Loucy (cell line): Measurements from ENCODE around the gene FREM2.

ENCODE experiments used
- H2AFZ ChIP-seq: fragments of 200-600 bp; sonication (generic); 2 replicates; pipeline ENCODE4 v1.6.0; 2016; ENCODE audit warnings: antibody characterized with exemption, mild to moderate bottlenecking, low read length, moderate library complexity
- H3F3A ChIP-seq: fragments of 200-600 bp; 2 replicates; pipeline ENCODE4 v1.6.0; 2016; ENCODE audit warnings: antibody characterized with exemption, low read depth, mild to moderate bottlenecking
- H3K27me3 ChIP-seq: fragments of 200-600 bp; sonication (generic); 2 replicates; pipeline ENCODE4 v1.6.1; 2014; ENCODE audit warnings: low read length, mild to moderate bottlenecking; ENCODE audit not compliant: insufficient read depth, poor library complexity, severe bottlenecking
- H3K36me3 ChIP-seq: fragments of 200-600 bp; sonication (generic); 2 replicates; pipeline ENCODE4 v1.6.1; 2016; ENCODE audit warnings: low read length; ENCODE audit not compliant: insufficient read depth
- H3K4me1 ChIP-seq: fragments of 200-600 bp; sonication (generic); 2 replicates; pipeline ENCODE4 v1.5.1; 2014; ENCODE audit warnings: low read length, mild to moderate bottlenecking; ENCODE audit not compliant: insufficient read depth, poor library complexity, severe bottlenecking
- H3K4me2 ChIP-seq: fragments of 200-600 bp; sonication (generic); 2 replicates; pipeline ENCODE4 v1.6.0; 2014; ENCODE audit warnings: antibody characterized with exemption, low read length, low read depth, mild to moderate bottlenecking; ENCODE audit not compliant: poor library complexity, severe bottlenecking
- H3K4me3 ChIP-seq: fragments of 200-600 bp; sonication (generic); 2 replicates; pipeline ENCODE4 v1.5.1; 2014; ENCODE audit warnings: low read length, mild to moderate bottlenecking, mixed read lengths; ENCODE audit not compliant: poor library complexity, severe bottlenecking
- H3K79me2 ChIP-seq: fragments of 200-600 bp; sonication (generic); 2 replicates; pipeline ENCODE4 v1.6.1; 2014; ENCODE audit warnings: low read length; ENCODE audit not compliant: insufficient read depth
- H3K9ac ChIP-seq: fragments of 200-600 bp; sonication (generic); 2 replicates; pipeline ENCODE4 v1.6.0; 2014; ENCODE audit warnings: mild to moderate bottlenecking, low read depth, low read length, moderate library complexity; ENCODE audit not compliant: poor library complexity, severe bottlenecking
- H3K9me2 ChIP-seq: fragments of 200-600 bp; sonication (generic); replicated peaks from 2 replicates; pipeline ENCODE4 v1.6.1; 2016; ENCODE audit warnings: low read depth, low read length, mixed read lengths
- H3K9me3 ChIP-seq: fragments of 200-600 bp; sonication (generic); 2 replicates; pipeline ENCODE4 v1.6.1; 2014; ENCODE audit warnings: mild to moderate bottlenecking, antibody characterized with exemption, low read length, low read depth; ENCODE audit not compliant: insufficient read depth
- H4K20me1 ChIP-seq: fragments of 200-600 bp; sonication (generic); 2 replicates; pipeline ENCODE4 v1.6.0; 2014; ENCODE audit warnings: antibody characterized with exemption, low read length, mild to moderate bottlenecking; ENCODE audit not compliant: insufficient read depth, poor library complexity, severe bottlenecking
- CTCF ChIP-seq: fragments of 200-600 bp; sonication (generic); conservative IDR thresholded peaks from 2 replicates; pipeline ENCODE4 v1.5.1; 2014; ENCODE audit warnings: mild to moderate bottlenecking, antibody characterized with exemption, low read length
- EZH2phosphoT487 ChIP-seq: fragments of 200-600 bp; IDR thresholded peaks from 2 replicates; pipeline ENCODE4 v1.6.1; 2018; ENCODE audit warnings: antibody characterized with exemption, mild to moderate bottlenecking, moderate library complexity, borderline replicate concordance

The FREM2 gene

GRCh38 chr13:38686577-38687245, at the start of gene FREM2:
Gene FREM2, plus strand, starts transcription at chr13:38687077. Its CDS starts 268 bp downstream, at chr13:38687345.
- no peaks in the 10 kb centered on the region for H3K79me2 ChIP-seq
- H4K20me1 ChIP-seq: no peaks in the 10 kb centered on the region
- H3K9ac ChIP-seq: no peak within 1 kb of the TSS
- H3F3A ChIP-seq: no peaks in the 10 kb centered on the region
- no peaks in the 10 kb centered on the region for H3K27me3 ChIP-seq
- TF ChIP-seq CTCF (no peak), EZH2phosphoT487 (no peak)
- no peaks in the 10 kb centered on the region for H3K36me3 ChIP-seq
- H3K4me1 ChIP-seq: no peaks in the 10 kb centered on the region
- no peaks in the 10 kb centered on the region for H3K9me2 ChIP-seq
- peaks cover 6% of the 10 kb centered on the region; the same call in 1 of the 2 replicates for H3K9me3 ChIP-seq
- no peak within 1 kb of the TSS for H3K4me3 ChIP-seq
- H3K4me2 ChIP-seq: no peak within 1 kb of the TSS
- no peak within 1 kb of the TSS for H2AFZ ChIP-seq

- Histone ChIP-seq H4K20me1 (no peaks in the 10 kb centered on the region), H3K9me2 (no peaks in the 10 kb centered on the region), H3K4me2 (no peak overlapping the region), H3K9ac (no peak overlapping the region), H3K4me3 (no peak overlapping the region), H2AFZ (no peak overlapping the region), H3F3A (no peaks in the 10 kb centered on the region), H3K79me2 (no peaks in the 10 kb centered on the region), H3K9me3 (0 out of 2 replicates have a peak, but pooled peaks cover 2% of the 10 kb centered on the region), H3K4me1 (no peaks in the 10 kb centered on the region), H3K36me3 (no peaks in the 10 kb centered on the region), H3K27me3 (no peaks in the 10 kb centered on the region)
- no peak for TF ChIP-seq CTCF
- TF ChIP-seq EZH2phosphoT487: no peak
Measured at GRCh38 chr13:38637576-38637975, 49.3 kb upstream of the FREM2 start.

- Histone ChIP-seq H3K4me3 (no peak overlapping the region), H3K4me1 (no peaks in the 10 kb centered on the region), H3K9me2 (no peaks in the 10 kb centered on the region), H4K20me1 (no peaks in the 10 kb centered on the region), H3K9ac (no peak overlapping the region), H3K4me2 (no peak overlapping the region), H3K79me2 (no peaks in the 10 kb centered on the region), H3K36me3 (no peaks in the 10 kb centered on the region), H3K27me3 (no peaks in the 10 kb centered on the region), H2AFZ (no peak overlapping the region), H3K9me3 (0 out of 2 replicates have a peak, but pooled peaks cover 2% of the 10 kb centered on the region), H3F3A (no peaks in the 10 kb centered on the region)
- no peak for TF ChIP-seq EZH2phosphoT487
- TF ChIP-seq CTCF: no peak
Measured at GRCh38 chr13:38641164-38641948, 45.5 kb upstream of the FREM2 start.
